M059J (cell line): ENCODE results near the gene ITPKA. TPM values are rescaled to one million over a fixed set of nuclear protein-coding genes. Genes with fewer than 3 reads are reported as not detected.
A peak's percentile ranks its signal among the peaks of the same experiment; 100 is the strongest.

Experiments
- DNase-seq: peaks from one replicate; pipeline ENCODE4 v3.0.0-alpha.2; 2012; ENCODE audit warnings: low read depth
- total RNA-seq: library from RNA; depleted of rRNA; stranded (reverse); fragments of >200 nt; shearing (Covaris generic); gene quantifications from 2 replicates; pipeline ENCODE4 v1.2.3, GENCODE V29; 2014

The ITPKA gene
- total RNA-seq, 1 experiment from 2014 or later, result 3.7 TPM

DNA sequence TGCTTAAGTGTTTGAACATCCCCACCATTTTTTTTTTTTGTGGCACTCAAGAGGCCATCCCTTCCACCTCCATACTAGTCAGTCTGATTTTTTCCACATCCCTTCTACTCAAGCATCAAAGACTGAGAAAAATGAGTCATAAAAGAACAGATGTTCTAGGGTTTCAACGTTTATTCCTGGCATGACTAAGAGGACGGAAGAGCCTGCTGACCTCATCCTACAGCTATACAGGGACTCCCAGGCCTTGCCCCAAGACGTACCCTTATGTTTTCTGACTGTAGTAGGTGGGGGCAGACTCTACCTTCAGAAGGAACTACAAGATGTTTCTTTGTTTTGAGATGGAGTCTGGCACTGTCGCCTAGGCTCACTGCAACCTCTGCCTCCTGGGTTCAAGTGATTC, 3.3 kb upstream of the ITPKA start:
- peak; percentile 96 for DNase-seq

DNA sequence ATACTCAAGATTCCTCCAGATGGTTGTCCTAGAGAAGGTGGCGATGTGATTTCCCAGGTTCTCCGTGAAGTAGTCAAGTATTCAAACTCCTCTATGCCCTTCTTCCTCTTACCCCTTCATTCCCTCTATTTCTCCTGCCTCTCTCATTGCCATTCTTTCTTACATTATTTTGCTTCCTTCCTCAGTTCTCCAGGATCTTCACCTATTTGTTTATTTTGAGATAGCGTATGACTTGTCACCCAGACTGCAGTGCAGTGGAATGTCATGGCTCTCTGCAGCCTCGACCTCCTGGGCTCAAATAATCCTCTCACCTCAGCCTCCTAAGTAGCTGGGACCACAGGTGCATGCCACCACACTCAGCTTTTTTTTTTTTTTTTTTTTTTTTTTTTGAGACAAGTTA, 1.8 kb upstream of the ITPKA start:
- no peak for DNase-seq

- DNase-seq, result no peak
These were observed 973 bp upstream of the ITPKA start for GRCh38 chr15:41492597-41493204.

- DNase-seq, result no peak
These were observed 172 bp downstream of the ITPKA start for GRCh38 chr15:41493902-41494189.

DNA sequence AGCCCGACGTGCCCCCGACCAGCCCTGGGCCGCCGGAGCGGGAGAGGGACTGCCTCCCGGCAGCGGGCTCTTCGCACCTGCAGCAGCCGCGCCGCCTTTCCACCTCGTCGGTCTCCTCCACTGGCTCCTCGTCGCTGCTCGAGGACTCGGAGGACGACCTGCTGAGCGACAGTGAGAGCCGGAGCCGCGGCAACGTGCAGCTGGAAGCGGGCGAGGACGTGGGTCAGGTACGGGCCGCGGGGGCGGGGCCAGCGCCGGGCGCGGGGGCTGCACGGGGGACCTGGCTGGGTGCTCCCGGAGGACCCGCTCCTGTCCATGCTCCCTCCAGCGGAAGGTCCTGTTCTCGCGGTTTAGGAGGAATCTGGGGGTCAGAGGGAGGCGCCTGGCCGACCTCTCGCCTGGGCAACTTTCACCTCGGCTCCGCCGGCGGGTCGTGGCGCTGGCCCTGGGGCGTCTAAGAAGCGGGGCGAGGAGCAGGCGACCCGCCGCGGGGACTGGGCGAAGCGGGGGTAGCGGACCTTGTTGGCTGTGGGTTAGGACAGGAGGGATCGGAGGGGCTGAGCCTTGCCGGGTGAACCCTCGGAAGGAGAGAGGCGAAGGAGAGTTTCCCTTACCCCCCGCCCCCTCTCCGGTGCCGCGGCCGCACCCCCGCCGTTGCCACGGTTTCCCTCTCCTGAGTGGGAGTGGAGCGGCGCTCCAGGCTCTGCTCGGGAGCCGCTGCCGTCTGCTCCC, 682 bp downstream of the ITPKA start:
- DNase-seq, result peak; percentile 31

- no peak for DNase-seq
These were observed 1.5 kb downstream of the ITPKA start for GRCh38 chr15:41494922-41495735.

GRCh38 chr15:41495736-41496599, 2.3 kb downstream of the ITPKA start:
- no peak for DNase-seq

GRCh38 chr15:41498657-41499056, 5.0 kb downstream of the ITPKA start:
- DNase-seq, result no peak

DNA sequence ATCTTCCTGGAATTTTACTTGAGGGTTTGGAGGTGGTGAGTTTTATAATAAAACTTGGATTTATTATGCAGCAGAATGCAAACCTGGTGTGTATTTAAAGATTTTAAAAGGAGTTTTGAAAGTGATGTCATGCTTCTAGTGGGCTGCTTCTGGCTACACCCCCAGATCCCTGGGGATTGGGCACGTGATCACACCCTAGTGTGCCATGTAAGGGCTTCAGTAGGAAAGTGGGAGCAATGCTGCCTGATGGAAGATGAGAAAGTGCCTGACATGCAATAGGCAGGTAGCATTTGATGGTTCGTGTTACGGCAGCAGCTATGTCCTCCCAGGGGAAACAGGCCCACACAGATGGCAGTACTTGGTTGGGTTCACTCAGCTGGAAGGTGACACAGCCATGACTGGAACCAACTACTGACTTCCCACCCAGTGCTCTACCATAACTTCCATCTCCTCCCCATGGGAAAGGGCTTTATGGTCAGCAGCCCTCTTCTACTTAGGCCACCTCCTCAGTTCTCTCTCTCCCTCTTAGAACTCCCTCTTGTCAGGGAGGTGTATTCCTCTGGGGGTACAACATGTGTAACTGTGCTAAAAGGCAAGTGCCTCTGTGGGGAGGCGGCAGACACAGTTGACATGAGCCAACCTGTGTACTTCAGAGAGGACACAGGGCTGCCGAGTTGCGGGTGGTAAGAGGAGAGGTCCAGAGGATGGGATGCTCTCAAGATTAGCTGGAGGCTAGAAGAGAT, 5.6 kb downstream of the ITPKA start:
- no peak for DNase-seq

DNA sequence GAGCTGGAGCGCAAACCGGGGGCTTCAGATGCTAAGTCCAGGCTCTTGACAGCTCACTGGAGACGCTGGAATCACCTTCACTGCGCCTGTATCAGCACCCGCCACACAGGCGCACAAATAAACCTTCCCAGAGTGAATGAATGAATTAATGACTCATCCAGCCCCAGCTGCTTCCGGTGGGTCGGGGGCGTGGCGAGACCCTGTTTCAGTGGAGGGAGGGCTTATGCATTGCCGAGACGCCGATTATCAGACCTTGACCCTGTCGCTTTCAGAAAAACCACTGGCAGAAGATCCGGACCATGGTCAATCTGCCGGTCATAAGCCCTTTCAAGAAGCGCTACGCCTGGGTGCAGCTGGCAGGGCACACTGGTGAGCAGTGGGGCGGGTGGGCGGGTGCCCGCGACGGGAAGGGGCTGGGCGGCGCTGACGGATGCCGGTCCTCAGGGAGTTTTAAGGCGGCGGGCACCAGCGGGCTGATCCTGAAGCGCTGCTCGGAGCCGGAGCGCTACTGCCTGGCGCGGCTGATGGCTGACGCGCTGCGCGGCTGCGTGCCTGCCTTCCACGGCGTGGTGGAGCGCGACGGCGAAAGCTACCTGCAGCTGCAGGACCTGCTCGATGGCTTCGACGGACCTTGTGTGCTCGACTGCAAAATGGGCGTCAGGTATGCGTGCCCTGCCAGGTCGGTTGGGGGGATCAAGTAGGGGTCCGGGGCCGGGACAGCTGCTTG, 7.7 kb downstream of the ITPKA start:
- no peak for DNase-seq

DNA sequence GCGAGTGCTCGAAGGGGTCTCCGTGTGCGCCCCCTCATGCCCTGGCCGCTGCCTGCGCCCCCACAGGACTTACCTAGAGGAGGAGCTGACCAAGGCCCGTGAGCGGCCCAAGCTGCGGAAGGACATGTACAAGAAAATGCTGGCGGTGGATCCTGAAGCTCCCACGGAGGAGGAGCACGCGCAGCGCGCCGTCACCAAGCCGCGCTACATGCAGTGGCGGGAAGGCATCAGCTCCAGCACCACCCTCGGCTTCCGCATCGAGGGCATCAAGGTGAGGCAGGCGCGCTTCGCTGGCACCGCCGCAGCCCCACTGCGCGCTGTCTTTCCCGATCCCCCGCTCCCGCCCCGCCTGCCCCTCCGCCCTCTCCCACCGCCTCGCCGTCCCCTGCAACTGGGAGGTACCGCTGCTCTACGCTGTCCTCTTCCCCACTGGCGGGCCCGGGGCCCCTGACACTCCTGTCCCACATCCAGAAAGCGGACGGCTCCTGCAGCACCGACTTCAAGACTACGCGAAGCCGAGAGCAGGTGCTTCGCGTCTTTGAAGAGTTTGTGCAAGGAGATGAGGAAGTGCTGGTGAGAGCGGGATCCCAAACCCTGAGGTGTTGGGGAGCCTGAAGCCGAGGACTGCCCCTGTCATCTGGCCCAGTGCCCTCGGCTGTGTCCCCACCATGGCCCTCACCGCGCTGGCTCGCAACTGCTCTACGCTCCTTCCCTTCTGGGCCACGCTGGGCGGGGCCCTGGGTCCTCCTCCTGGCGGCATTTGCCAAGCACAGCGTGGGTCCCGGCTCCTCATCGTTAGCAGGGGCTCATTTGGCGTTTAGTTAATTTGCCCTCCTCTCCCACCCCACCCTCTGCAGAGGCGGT, 8.5 kb downstream of the ITPKA start:
- no peak for DNase-seq

- no peak for DNase-seq
These were observed 9.4 kb downstream of the ITPKA start for GRCh38 chr15:41502795-41503668.

DNA sequence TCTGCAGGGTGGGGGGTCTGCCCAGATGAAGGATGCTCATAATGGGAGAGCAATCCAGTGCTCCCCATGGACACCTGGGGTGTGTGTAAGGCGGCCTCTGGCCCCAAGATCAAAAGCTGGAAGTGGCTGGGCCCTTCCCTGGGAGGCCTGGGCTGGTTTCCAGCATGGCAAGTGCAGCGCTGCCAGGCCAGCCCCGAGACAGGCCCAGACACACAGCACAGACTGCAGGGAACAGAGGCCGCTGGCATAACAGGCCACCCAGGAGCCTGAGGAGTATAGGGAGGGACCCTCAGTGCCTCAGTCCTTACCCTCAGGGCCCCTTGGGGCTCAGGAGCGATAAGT, 10.0 kb downstream of the ITPKA start:
- DNase-seq, result no peak

DNA sequence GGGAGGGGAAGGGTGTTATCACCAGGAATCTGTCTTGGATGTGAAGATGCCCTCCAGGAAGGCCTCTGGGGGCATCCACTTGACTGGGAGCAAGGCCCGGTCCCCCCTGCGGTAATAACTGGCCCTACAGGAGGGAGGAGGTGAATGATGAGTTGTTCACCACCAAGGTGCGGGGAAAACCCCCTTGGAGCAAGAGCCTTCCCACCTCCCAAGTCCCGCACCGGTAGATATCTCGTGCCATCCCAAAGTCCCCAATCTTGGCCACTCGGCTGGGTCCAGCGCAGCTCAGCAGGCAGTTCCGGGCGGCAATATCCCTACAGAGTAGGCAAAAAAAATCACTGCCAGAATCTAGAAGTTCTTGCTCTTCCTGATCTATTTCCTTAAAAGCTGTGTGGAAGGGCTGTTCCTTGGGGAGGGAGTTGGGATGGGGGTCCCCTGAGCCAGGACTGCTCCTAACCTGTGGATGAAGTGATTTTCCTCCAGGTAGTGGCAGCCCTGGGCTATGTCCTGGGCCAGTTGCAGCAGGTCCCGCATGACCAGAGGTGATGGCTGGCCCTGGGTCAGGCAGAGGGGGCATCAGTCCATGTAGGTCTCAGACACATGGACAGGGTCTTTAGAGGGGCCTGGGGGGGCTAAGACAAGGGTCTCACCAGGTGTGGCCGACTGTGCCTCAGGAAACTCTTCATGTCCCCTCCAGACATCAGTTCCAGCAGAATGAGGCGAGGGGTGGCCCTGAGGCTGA, 11.2 kb downstream of the ITPKA start:
- no peak for DNase-seq

DNA sequence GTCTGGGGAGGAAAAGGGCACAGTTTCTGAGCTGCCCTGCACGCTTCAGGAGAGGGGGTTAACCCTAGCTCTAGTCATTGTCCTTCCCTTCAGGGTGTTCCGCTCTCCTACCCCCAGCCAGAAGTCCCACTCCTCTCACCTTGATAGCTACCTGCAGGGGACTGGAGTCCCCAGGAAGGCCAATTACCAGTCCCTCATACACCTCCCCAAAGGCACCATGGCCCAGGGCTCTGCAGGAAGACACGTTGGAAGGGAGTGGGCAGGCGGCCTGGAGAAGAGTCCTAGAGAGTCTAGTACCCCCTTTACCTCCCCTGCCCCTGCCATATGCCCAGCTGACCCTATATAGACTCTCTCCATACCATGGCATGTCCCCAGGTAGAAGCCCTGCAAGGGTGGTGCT, 12.1 kb downstream of the ITPKA start:
- DNase-seq, result no peak

DNA sequence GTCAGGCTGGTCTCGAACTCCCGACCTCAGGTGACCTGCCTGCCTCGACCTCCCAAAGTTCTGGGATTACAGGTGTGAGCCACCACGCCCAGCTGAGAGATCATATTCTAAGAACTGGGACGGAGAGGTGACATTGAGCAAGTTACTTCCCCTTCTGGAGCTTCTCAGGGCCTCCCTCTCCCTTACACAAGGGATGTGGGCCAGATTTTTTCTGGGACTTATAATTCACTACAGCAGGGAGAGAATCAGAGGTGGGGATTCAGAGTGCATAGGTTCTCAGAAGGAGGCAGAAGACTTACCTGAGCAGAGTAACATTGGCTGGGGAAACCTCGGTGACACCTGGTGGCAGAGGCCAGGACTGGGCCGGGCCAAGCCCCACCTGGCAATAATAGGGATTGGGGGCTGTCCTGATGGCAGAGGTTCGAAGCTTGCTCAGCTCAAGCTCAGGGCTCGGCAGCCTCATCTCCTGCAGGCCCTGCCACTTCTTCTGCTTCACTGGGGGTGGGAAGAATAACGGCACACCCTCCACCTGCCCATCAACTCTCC, 13.2 kb downstream of the ITPKA start:
- DNase-seq, result no peak

DNA sequence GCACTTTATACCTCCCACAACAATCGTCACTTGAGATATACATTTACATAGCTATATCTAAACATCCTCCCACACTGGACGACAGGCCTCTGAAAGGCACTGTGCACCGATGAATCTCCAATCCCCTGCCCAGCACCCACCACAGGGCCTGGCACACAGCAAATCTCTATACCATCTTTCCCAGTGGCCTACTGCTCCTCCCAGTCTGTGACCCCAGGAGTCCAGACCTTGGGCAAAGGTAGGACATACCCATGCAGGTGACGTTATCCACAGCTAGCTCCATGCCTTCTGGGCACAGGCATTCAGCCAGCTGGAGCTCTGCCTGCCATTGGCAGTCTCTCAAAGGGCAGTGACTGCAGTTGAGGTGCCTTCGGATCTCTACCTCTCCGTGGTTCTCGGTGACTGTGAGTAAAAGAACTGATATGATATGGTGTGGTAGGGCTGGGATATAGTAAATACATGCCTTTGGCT, 14.2 kb downstream of the ITPKA start:
- DNase-seq, result peak; percentile 63

GRCh38 chr15:41510728-41511127, 17.1 kb downstream of the ITPKA start:
- DNase-seq, result no peak
